ENCODE data around the gene ATP10A.

DNA sequence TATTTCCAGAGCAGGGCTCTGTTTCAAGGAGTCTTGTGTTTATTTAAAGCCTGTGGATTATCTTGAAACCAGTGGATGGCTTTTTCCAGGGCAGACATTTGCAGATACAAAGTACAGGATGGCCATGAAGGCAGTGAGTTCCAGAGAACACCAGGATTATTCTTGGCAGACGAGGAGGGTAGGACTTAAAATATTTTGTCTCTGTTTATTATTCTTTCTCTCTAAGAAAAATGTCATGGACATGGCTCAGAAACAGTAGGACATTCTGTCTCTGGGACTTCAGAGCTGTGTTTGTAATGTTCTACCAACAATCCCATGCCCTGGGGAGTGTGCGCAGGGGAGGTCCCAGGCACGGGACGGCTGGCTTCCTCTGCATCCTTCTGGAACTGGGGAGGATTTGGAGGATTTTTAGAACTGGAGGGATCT lies 125.9 kb downstream of the ATP10A start:
- TF ChIP-seq POLR2AphosphoS5 (IDR thresholded peaks at IDR 0.05; ENCODE audit: borderline replicate concordance, low read depth, low read length), result no peak
- no peak for TF ChIP-seq EZH2 (IDR thresholded peaks at IDR 0.05)
